ENCODE data around the gene DGKI. TPM values are rescaled to one million over a fixed set of nuclear protein-coding genes. Genes with fewer than 3 reads are reported as not detected.

The DGKI gene
- polyA plus RNA-seq, 3 donors from 2014 or later: not detected

DNA sequence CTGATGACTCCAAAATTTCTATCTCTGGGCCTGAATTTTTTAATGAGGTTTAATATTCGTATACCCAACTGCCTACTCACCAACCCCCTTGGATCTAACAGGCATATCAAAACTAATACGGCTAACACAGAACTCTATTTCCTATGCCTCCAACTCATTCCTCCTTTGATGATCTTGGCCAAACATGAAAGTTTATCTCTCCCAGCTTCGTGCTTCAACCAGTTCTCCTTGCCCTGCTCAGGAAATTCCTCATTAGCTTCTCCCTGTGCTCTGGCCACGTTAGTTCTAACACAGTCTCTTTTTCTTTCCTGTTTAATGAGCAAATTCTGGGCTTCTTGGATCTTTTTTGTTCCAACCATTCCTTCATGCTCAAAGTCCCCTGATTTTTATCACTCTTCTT, 364.3 kb downstream of the DGKI start:
- peaks cover 0 to 22% (median 6%) of the 10 kb centered on the region in 6 donors for H3K9me3 Mint-ChIP-seq
- H3K27me3 Mint-ChIP-seq (ENCODE audit: low read depth in 3 of 3): peaks cover 0 to 4% (median 3%) of the 10 kb centered on the region in 3 donors
- no peaks in the 10 kb centered on the region for H3K4me1 Mint-ChIP-seq
- DNase-seq: no peak
- no peak overlapping the region for H3K4me3 Mint-ChIP-seq
- H3K36me3 Mint-ChIP-seq: no peaks in the 10 kb centered on the region
- H3K27ac Mint-ChIP-seq: no peak overlapping the region

GRCh38 chr7:137480824-137481365, 365.9 kb downstream of the DGKI start:
- no peak overlapping the region for H3K27ac Mint-ChIP-seq
- H3K27me3 Mint-ChIP-seq (ENCODE audit: low read depth in 3 of 3): peaks cover 0 to 4% (median 3%) of the 10 kb centered on the region in 3 donors
- DNase-seq: no peak
- no peaks in the 10 kb centered on the region for H3K4me1 Mint-ChIP-seq
- peaks cover 0 to 22% (median 7%) of the 10 kb centered on the region in 6 donors for H3K9me3 Mint-ChIP-seq
- no peak overlapping the region for H3K4me3 Mint-ChIP-seq
- H3K36me3 Mint-ChIP-seq: no peaks in the 10 kb centered on the region

DNA sequence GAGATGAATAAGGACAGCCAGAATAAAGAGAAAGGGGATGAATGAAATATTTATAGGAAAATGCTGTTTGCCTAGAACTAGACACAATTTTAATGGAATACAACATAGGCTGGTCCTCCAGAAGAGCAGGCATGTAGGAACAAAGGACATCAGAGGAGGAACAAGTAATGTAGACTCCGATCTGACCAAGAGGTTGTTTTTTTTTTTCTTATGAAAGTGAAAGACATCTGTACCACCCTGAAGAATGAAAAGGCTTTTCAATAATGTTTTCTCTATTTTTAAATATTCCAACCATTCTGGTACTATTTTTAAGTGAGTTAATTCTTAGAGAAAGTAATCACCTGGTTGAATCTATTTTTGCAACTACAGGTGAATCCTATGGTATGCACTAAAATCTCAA, 366.4 kb downstream of the DGKI start:
- Mint-ChIP-seq H3K4me3 (no peak overlapping the region), H3K27me3 (ENCODE audit: low read depth in 3 of 3) (peaks cover 0 to 4% (median 3%) of the 10 kb centered on the region in 3 donors), H3K4me1 (no peaks in the 10 kb centered on the region), H3K9me3 (peaks cover 0 to 22% (median 7%) of the 10 kb centered on the region in 6 donors), H3K36me3 (no peaks in the 10 kb centered on the region), H3K27ac (no peak overlapping the region)
- no peak for DNase-seq

- no peaks in the 10 kb centered on the region for H3K4me1 Mint-ChIP-seq
- peaks cover 0 to 9% (median 1%) of the 10 kb centered on the region in 6 donors for H3K9me3 Mint-ChIP-seq
- no peak for DNase-seq
- peaks cover 0 to 4% (median 0%) of the 10 kb centered on the region in 3 donors for H3K36me3 Mint-ChIP-seq
- H3K27ac Mint-ChIP-seq: no peak overlapping the region
- peaks cover 0 to 3% (median 2%) of the 10 kb centered on the region in 3 donors for H3K27me3 Mint-ChIP-seq (ENCODE audit: low read depth in 3 of 3)
- no peak overlapping the region for H3K4me3 Mint-ChIP-seq
Observed at GRCh38 chr7:137476937-137477336, 369.8 kb downstream of the DGKI start.

GRCh38 chr7:137475966-137476365, 370.8 kb downstream of the DGKI start:
- Mint-ChIP-seq H3K4me1 (no peaks in the 10 kb centered on the region), H3K4me3 (no peak overlapping the region), H3K36me3 (peaks cover 0 to 4% (median 0%) of the 10 kb centered on the region in 3 donors), H3K27ac (no peak overlapping the region), H3K9me3 (peaks cover 0 to 9% (median 0%) of the 10 kb centered on the region in 6 donors), H3K27me3 (ENCODE audit: low read depth in 3 of 3) (peaks cover 0 to 2% (median 2%) of the 10 kb centered on the region in 3 donors)
- no peak for DNase-seq

GRCh38 chr7:137474540-137475026, 372.2 kb downstream of the DGKI start:
- H3K4me1 Mint-ChIP-seq: no peaks in the 10 kb centered on the region
- H3K36me3 Mint-ChIP-seq: peaks cover 0 to 4% (median 0%) of the 10 kb centered on the region in 3 donors
- no peak overlapping the region for H3K4me3 Mint-ChIP-seq
- H3K27ac Mint-ChIP-seq: no peak overlapping the region
- peaks cover 0 to 6% (median 0%) of the 10 kb centered on the region in 6 donors for H3K9me3 Mint-ChIP-seq
- H3K27me3 Mint-ChIP-seq (ENCODE audit: low read depth in 3 of 3): no peaks in the 10 kb centered on the region
- DNase-seq: no peak

DNA sequence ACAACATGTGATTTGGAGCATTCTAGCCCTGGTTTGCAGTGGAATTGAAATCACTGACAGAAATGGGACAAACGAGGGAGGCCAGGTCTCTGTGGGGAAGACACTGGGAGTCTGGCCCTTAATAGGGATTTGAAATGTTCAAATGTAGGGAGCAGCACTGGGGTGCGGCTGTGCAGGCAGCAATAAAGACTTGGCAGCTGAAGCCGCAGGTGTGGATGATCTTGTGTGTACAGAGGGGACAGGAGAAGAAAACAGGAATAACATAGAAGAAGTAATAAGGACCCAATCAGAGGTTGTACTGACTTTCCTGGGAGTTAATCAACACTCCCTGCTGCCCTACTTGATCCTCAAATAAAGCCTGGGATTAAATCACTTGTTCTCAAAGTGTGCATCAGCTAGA, 375.6 kb downstream of the DGKI start:
- Mint-ChIP-seq H3K27ac (no peak overlapping the region), H3K4me3 (no peak overlapping the region), H3K27me3 (ENCODE audit: low read depth in 3 of 3) (no peaks in the 10 kb centered on the region), H3K36me3 (peaks cover 0 to 4% (median 0%) of the 10 kb centered on the region in 3 donors), H3K9me3 (peaks cover 0 to 5% (median 1%) of the 10 kb centered on the region in 6 donors), H3K4me1 (no peaks in the 10 kb centered on the region)
- no peak for DNase-seq

GRCh38 chr7:137469858-137470257, 376.9 kb downstream of the DGKI start:
- no peak for DNase-seq
- Mint-ChIP-seq H3K4me3 (no peak overlapping the region), H3K27me3 (ENCODE audit: low read depth in 3 of 3) (peaks cover 0 to 2% (median 0%) of the 10 kb centered on the region in 3 donors), H3K27ac (no peak overlapping the region), H3K36me3 (peaks cover 0 to 4% (median 0%) of the 10 kb centered on the region in 3 donors), H3K9me3 (peaks cover 0 to 5% (median under 1%) of the 10 kb centered on the region in 6 donors), H3K4me1 (no peaks in the 10 kb centered on the region)

DNA sequence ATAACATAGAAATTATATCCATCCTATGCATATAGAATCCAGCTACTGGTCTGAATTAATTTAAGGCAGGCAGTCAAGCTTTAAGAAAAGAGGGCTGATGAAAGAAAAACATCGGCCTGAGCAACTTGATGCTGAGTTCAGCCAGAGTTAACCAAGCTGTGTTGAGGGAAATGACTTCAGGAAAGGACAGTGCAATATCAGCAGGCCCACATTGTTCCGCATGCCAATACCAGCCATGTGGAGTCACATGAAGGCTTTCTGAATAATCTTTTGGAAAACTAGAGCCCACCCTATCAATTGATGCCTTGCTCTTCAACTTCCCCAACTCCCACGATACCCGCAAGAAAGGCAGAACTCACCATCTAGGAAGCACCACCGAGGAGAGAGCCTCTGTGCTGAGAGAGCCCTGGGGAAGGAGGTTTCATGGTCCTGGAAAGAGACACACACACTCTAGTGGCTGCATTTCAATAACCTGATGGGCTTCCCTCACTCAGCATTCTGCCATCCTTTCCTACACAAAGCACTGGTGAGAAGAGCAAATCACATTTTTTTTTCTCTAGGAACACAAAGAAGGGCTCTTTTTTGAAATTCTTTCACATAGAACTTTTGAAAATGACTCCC, 377.5 kb downstream of the DGKI start:
- peaks cover 0 to 2% (median 0%) of the 10 kb centered on the region in 3 donors for H3K27me3 Mint-ChIP-seq (ENCODE audit: low read depth in 3 of 3)
- H3K9me3 Mint-ChIP-seq: peaks cover 0 to 5% (median under 1%) of the 10 kb centered on the region in 6 donors
- H3K27ac Mint-ChIP-seq: no peak overlapping the region

DNA sequence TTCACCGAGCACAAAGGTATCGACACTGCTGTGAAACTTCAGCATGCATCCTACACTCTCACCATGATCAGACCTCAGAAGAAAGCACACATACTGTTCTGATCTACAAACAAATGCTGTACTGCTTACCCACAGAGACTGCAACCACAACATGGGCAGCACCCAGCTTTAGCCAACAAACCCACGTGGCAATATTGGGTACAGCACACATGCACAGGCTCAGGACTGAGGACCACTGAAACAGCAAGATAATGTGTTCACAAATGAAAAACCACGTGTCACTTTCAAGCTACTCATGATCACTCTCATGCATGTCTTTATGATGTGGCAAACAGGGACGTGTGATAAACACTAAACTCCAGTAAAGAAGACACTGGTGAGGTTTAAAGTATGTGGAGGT, 383.9 kb downstream of the DGKI start:
- Mint-ChIP-seq H3K36me3 (no peaks in the 10 kb centered on the region), H3K4me3 (no peak overlapping the region), H3K4me1 (no peaks in the 10 kb centered on the region), H3K27ac (no peak overlapping the region), H3K9me3 (peaks cover 0 to 5% (median 1%) of the 10 kb centered on the region in 6 donors), H3K27me3 (ENCODE audit: low read depth in 3 of 3) (peaks cover 0 to 2% (median 0%) of the 10 kb centered on the region in 3 donors)
- DNase-seq: no peak

More for the DNA sequence above, 377.5 kb downstream of the DGKI start:
- DNase-seq: no peak
- Mint-ChIP-seq H3K4me3 (no peak overlapping the region), H3K4me1 (no peaks in the 10 kb centered on the region), H3K36me3 (peaks cover 0 to under 1% (median 0%) of the 10 kb centered on the region in 3 donors)

GRCh38 chr7:137462074-137462715, 384.6 kb downstream of the DGKI start:
- peaks cover 0 to 2% (median 0%) of the 10 kb centered on the region in 3 donors for H3K27me3 Mint-ChIP-seq (ENCODE audit: low read depth in 3 of 3)
- H3K4me3 Mint-ChIP-seq: no peak overlapping the region
- no peak for DNase-seq
- no peaks in the 10 kb centered on the region for H3K36me3 Mint-ChIP-seq
- H3K27ac Mint-ChIP-seq: no peak overlapping the region
- H3K9me3 Mint-ChIP-seq: peaks cover 0 to 4% (median 1%) of the 10 kb centered on the region in 6 donors
- H3K4me1 Mint-ChIP-seq: no peaks in the 10 kb centered on the region

DNA sequence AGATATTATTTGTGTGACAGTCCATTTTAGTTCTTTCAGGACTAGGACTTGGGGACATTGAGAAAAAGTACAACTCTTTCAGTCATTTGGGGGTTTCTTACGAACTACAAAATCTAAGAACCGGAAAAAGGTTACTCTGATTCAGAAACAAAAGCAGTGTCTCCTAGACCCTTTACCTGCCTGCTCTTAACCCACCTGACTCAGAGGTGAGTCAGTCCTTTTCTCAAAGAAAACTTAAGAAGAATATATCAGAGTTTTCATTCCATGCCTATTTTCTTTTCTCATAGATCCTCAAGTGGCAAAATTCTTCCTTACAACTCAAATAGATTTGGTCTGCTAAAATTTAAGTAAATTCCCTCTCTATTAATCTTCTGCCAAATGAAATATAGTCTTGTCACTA, 388.4 kb downstream of the DGKI start:
- H3K36me3 Mint-ChIP-seq: no peaks in the 10 kb centered on the region
- H3K4me3 Mint-ChIP-seq: no peak overlapping the region
- H3K27me3 Mint-ChIP-seq (ENCODE audit: low read depth in 3 of 3): no peaks in the 10 kb centered on the region
- no peak overlapping the region for H3K27ac Mint-ChIP-seq
- DNase-seq: no peak
- H3K4me1 Mint-ChIP-seq: no peaks in the 10 kb centered on the region
- peaks cover 0 to 2% (median 0%) of the 10 kb centered on the region in 6 donors for H3K9me3 Mint-ChIP-seq

- H3K36me3 Mint-ChIP-seq: no peaks in the 10 kb centered on the region
Observed at GRCh38 chr7:137454767-137455166, 392.0 kb downstream of the DGKI start.

DNA sequence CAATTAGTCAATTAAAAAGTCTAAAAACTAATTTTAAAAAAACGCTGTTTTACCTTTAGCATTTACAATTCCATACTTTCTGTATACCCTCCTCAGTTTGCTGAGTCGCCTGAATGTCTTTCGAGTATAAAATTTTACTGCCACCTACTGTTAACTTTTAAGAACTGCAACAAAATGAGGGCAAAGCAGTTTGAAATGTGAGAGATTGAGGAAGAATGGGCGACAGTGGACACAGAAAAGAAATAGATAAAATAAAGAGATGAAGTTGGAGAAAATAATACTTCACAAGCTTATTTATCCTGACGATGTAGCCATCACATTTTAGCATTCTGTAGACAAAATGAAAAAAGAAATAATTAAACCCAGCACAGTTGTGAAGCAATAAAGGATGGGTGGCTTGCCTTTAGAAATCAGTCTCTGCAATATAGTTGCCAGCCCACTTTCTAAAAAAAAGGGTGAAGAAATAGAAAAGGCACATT, 392.5 kb downstream of the DGKI start:
- DNase-seq: peak in 2 of 3 donors; percentile 1 to 2
- H3K27ac Mint-ChIP-seq: no peak overlapping the region

More at GRCh38 chr7:137454767-137455166, 392.0 kb downstream of the DGKI start:
- no peak for DNase-seq
- no peaks in the 10 kb centered on the region for H3K4me1 Mint-ChIP-seq
- no peak overlapping the region for H3K27ac Mint-ChIP-seq
- H3K27me3 Mint-ChIP-seq (ENCODE audit: low read depth in 3 of 3): no peaks in the 10 kb centered on the region
- peaks cover 0 to 2% (median 0%) of the 10 kb centered on the region in 6 donors for H3K9me3 Mint-ChIP-seq
- no peak overlapping the region for H3K4me3 Mint-ChIP-seq

More for the DNA sequence above, 392.5 kb downstream of the DGKI start:
- Mint-ChIP-seq H3K27me3 (ENCODE audit: low read depth in 3 of 3) (no peaks in the 10 kb centered on the region), H3K9me3 (peaks cover 0 to 2% (median 0%) of the 10 kb centered on the region in 6 donors), H3K4me1 (no peaks in the 10 kb centered on the region), H3K36me3 (no peaks in the 10 kb centered on the region), H3K4me3 (no peak overlapping the region)

Data from immature natural killer cell (primary cell).